ENCODE data around the gene LYZL2.

DNA sequence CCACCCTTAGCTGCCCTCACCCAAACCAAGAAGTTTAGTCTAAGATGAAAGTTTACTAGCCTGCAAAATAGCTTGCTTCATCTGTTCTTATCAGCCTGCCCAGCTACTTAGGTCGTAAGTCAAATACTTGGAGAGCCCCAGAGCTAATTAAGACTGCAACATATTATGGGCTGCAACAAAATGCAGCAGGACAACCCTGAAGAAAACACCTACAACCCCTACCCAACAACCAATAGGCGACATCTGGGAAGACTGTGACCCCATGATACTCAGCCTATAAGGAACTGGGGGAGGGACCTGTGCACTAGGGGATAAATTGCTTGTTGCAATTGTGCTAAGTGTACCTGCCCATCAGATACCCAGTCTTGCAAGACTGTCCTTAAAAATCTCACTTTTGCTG, 64.1 kb downstream of the LYZL2 start:
- no peak for TF ChIP-seq POLR2A (IDR thresholded peaks at IDR 0.05)
- TF ChIP-seq CTCF (IDR thresholded peaks at IDR 0.05): no peak
- no peak for TF ChIP-seq POLR2AphosphoS5 (IDR thresholded peaks at IDR 0.05)

All from sigmoid colon (tissue), 4 donors.